ENCODE results near the gene CHRM3.

DNA sequence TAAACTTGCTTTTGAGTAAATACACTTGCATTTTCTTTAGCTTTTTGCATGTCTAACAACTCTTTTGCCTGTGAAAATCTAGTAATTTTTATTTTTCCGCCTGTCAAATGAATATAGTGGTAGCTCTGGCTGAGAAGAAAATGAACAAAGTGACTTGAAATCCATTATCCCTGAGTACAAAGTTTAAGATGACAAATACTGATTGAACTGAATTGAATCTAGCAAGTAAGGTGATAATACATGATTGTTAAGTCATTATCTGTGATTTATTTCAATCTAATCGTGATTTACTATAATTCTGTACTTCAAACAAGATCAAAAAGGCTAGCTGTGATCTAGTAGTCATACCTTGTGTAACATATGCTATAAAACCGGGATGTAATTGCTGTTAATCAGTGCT is 42.8 kb downstream of the CHRM3 start:
- TF ChIP-seq, protein P1, sequence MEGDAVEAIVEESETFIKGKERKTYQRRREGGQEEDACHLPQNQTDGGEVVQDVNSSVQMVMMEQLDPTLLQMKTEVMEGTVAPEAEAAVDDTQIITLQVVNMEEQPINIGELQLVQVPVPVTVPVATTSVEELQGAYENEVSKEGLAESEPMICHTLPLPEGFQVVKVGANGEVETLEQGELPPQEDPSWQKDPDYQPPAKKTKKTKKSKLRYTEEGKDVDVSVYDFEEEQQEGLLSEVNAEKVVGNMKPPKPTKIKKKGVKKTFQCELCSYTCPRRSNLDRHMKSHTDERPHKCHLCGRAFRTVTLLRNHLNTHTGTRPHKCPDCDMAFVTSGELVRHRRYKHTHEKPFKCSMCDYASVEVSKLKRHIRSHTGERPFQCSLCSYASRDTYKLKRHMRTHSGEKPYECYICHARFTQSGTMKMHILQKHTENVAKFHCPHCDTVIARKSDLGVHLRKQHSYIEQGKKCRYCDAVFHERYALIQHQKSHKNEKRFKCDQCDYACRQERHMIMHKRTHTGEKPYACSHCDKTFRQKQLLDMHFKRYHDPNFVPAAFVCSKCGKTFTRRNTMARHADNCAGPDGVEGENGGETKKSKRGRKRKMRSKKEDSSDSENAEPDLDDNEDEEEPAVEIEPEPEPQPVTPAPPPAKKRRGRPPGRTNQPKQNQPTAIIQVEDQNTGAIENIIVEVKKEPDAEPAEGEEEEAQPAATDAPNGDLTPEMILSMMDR (IDR thresholded peaks at IDR 0.05): no peak
- no peak for TF ChIP-seq POLR2A (IDR thresholded peaks at IDR 0.05)

Data from Peyer's patch (tissue), 4 donors.